Calu3 (cell line): ENCODE data around the gene PPP1R11. TPM values are rescaled to one million over a fixed set of nuclear protein-coding genes. Genes with fewer than 3 reads are reported as not detected.

Experiments
- BruUV-seq: library from RNA; stranded (reverse); fragments of 400-500 nt; replicated peaks from 2 replicates; lab custom pipeline; 2021; lab: Mats Ljungman, UMichigan
- CTCF ChIA-PET: fragments of 300-600 bp; sonication (Branson Sonifier 250); formaldehyde crosslinking; loops from one replicate; lab custom pipeline; 2022; ENCODE audit warnings: antibody characterized with exemption; lab: Charles Lee
- DNase-seq: peaks from one replicate; pipeline ENCODE4 v3.0.0; 2022
- H3K27ac Mint-ChIP-seq: one replicate; pipeline ENCODE4 v1.8.0; 2022; ENCODE audit warnings: mixed read lengths; ENCODE audit not compliant: unreplicated experiment
- H3K27me3 Mint-ChIP-seq: one replicate; pipeline ENCODE4 v1.8.0; 2022; ENCODE audit warnings: mixed read lengths; ENCODE audit not compliant: unreplicated experiment
- H3K36me3 Mint-ChIP-seq: one replicate; pipeline ENCODE4 v1.8.0; 2022; ENCODE audit warnings: mild to moderate bottlenecking, moderate library complexity, mixed read lengths; ENCODE audit not compliant: insufficient read depth, unreplicated experiment
- H3K4me1 Mint-ChIP-seq: one replicate; pipeline ENCODE4 v1.8.0; 2022; ENCODE audit warnings: mild to moderate bottlenecking, low read depth, mixed read lengths; ENCODE audit not compliant: unreplicated experiment
- H3K4me3 Mint-ChIP-seq: one replicate; pipeline ENCODE4 v1.8.0; 2022; ENCODE audit warnings: mild to moderate bottlenecking, low read depth, moderate library complexity, mixed read lengths; ENCODE audit not compliant: unreplicated experiment
- H3K9me3 Mint-ChIP-seq: one replicate; pipeline ENCODE4 v1.8.0; 2022; ENCODE audit warnings: low read depth, mixed read lengths; ENCODE audit not compliant: unreplicated experiment
- intact Hi-C: fragments of 100-400 bp; cut with micrococcal nuclease; formaldehyde crosslinking; loops from one replicate; pipeline ENCODE4 v1.10.0; 2022; ENCODE audit not compliant: unreplicated experiment
- total RNA-seq: library from RNA; stranded (reverse); gene quantifications from 2 replicates; pipeline ENCODE4 v1.2.3, GENCODE V29; 2022
- TF ChIP-seq, protein P1 (sequence below): fragments of 200-600 bp; IDR thresholded peaks from one replicate; pipeline ENCODE4 v1.8.0; 2022; ENCODE audit warnings: antibody characterized with exemption; ENCODE audit not compliant: unreplicated experiment

PPP1R11 gene
- total RNA-seq, 1 experiment from 2014 or later = 72.8 TPM

DNA sequence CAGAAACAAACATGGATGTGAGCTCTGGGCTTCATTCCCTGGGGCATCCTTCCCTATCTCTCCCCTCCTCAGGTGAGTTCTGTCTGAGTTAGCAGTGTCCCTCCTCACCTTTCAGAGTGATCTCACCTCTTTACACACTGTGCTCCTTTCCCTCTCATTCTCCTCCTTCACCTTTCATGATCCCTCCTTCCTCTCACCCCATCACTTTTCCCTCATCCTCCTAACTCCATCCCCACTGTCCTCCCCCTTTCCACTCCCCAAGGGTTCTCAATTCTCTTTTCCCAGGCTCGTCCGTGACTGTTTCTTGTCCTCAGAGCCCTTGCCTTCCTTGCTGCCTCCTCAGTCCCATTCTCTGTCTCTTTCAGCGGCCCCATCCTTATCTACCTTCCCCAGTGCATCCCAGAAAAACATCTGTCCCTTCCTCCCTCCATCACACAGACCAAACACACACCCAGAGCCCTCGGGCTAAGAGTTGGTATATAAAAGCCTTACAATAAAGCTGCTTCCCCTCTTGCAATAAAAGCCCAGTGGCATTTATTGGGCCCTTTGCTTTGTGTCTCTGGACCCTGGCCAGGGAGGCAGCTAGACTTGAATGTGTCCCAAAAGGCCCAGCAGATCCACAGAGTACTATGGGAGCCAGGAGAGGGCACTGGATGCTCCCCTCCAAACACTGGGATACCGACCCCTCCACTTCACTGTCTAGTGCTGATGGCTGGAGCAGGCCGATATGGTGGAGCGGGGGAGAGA, 6.7 kb downstream of the PPP1R11 start:
- H3K4me1 Mint-ChIP-seq = peaks cover 46% of the 10 kb centered on the region
- intact Hi-C loops = no loop called here
- no TSS peak for BruUV-seq
- DNase-seq = no peak
- no peaks in the 10 kb centered on the region for H3K9me3 Mint-ChIP-seq
- H3K27me3 Mint-ChIP-seq = peaks cover 58% of the 10 kb centered on the region
- peaks cover 54% of the 10 kb centered on the region for H3K36me3 Mint-ChIP-seq
- no peak overlapping the region for H3K27ac Mint-ChIP-seq
- TF ChIP-seq, protein P1, sequence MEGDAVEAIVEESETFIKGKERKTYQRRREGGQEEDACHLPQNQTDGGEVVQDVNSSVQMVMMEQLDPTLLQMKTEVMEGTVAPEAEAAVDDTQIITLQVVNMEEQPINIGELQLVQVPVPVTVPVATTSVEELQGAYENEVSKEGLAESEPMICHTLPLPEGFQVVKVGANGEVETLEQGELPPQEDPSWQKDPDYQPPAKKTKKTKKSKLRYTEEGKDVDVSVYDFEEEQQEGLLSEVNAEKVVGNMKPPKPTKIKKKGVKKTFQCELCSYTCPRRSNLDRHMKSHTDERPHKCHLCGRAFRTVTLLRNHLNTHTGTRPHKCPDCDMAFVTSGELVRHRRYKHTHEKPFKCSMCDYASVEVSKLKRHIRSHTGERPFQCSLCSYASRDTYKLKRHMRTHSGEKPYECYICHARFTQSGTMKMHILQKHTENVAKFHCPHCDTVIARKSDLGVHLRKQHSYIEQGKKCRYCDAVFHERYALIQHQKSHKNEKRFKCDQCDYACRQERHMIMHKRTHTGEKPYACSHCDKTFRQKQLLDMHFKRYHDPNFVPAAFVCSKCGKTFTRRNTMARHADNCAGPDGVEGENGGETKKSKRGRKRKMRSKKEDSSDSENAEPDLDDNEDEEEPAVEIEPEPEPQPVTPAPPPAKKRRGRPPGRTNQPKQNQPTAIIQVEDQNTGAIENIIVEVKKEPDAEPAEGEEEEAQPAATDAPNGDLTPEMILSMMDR = no peak
- H3K4me3 Mint-ChIP-seq = peak overlapping the region; percentile 76
- CTCF ChIA-PET = no interaction called here

DNA sequence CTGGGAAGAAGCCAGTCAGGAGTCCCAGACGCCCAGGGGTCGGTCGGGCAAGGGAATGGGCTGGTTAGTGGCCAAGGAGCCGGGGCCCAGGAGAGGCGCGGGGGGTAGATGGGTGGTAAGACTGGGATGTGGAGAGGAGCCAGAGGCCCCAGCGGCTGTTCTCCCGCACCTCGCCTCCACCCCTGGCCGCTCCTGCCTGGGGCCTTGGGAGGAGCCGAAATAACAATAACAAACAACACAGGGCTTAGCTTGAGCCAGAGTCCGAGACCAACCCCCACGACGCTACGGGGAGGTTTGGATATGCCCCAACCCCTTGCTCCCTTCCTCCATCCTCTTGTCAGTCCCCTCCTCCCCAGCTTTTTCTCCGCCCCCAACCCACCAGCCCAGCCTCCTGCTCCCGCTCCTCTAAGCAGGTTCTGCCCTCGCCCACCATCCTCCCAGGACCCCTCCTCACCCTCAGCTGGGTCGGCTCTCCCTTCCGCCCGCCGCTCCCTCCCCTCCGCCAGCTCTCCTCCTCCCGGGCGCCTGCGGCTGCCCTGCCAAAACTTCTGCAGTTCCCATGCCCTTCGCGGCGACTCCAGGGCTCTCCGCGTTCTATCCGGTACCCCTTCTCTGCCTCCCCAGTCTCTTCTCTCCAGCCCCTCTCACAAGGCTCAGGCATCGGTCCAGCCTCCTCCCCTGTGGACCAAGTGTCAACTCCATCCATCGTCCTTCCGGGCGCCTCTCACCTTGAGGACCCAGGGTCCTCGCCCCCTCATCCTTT, 7.5 kb downstream of the PPP1R11 start:
- peaks cover 45% of the 10 kb centered on the region for H3K4me1 Mint-ChIP-seq
- H3K9me3 Mint-ChIP-seq = no peaks in the 10 kb centered on the region
- no TSS peak for BruUV-seq
- peak overlapping the region; percentile 80 for H3K27ac Mint-ChIP-seq
- intact Hi-C loops = no loop called here
- H3K36me3 Mint-ChIP-seq = peaks cover 54% of the 10 kb centered on the region
- TF ChIP-seq, protein P1 = no peak
- no peak for DNase-seq
- H3K27me3 Mint-ChIP-seq = peaks cover 66% of the 10 kb centered on the region
- peak overlapping the region; percentile 76 for H3K4me3 Mint-ChIP-seq
- CTCF ChIA-PET = no interaction called here

DNA sequence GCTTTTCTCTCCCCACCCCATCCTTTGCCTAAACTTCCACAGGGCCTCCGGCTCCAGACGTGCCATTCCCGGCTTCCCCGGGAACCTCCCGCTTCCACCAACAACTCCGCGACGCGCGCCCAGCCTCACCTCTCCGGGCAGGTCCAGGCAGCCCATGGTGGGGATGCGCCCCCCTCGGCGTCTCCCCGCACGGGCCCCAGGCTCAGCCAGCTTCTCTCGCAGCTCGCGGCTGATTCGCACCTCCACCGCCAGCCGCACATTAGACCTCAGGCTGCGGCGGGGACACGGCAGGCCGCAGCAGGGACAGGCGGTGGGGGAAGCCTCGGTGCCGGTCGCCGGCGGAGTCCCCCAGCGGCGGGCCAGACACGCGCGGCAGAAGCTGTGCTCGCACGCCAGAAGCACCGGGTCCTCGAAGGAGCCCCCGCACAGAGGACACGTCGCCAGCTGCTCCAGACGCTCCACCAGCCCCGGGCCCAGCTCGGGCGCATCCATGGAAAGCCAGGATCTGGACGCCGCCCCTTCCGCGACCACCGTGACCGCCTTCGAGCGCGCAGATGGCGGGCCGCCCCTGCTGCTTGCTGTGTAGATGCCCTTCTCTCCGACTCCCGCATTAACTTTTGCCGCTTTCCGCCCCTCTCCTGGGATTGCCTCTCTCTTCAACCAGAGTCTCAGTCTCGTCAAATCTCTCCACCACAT, 8.2 kb downstream of the PPP1R11 start, which contains the start of gene RNF39:
Gene RNF39, minus strand, starts transcription at position 676 of the 696 bp plus-strand sequence. Its CDS starts 184 bp downstream, at position 492.
- intact Hi-C loops = no loop called here
- TF ChIP-seq, protein P1 = no peak
- BruUV-seq = TSS peak; percentile 85
- CTCF ChIA-PET = no interaction called here
- DNase-seq = peak; percentile 21
- Mint-ChIP-seq H3K4me3 (peak within 1 kb of the TSS; percentile 76), H3K27ac (peak within 1 kb of the TSS; percentile 80), H3K4me1 (peaks cover 45% of the 10 kb centered on the region), H3K27me3 (peaks cover 72% of the 10 kb centered on the region), H3K9me3 (no peaks in the 10 kb centered on the region), H3K36me3 (peaks cover 51% of the 10 kb centered on the region)
